ENCODE data around the gene CREM. TPM values are rescaled to one million over a fixed set of nuclear protein-coding genes. Genes with fewer than 3 reads are reported as not detected.

CREM gene
- total and polyA plus RNA-seq, 2 of the 8 experiments (the other 6 are each of a cell fraction or from before 2014, with no cell fraction given): 18.7 to 21.9 TPM

DNA sequence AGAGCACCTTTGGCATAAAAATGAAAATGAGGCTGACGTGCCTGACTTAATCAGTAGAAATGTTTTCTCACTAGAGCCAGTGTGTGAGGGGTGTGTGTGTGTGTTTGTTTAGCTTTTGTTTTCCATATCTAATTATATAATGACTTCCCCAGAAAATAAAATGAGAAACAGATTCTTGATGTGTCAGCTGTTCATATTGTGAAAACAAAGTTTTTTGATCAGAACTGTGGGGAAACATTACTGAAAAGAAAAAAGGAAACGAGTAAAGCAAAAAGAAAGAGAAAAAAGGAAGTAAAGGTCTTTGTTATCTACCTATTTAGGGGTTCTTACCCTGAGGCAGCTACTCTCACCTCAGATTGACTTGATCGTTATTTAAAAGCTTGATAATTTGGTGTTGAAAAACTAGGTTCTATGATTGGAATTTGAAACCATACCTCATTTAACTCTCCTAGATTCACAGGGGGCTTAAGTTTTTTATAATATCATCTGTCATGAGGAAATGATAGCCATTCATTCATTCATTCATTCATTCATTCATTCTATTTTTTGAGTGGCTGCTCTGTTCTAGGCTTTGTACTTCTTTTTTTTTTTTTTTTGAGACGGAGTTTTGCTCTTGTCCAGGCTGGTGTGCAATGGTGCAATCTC, 58.0 kb downstream of the CREM start:
- POLR2A ChIA-PET (ENCODE audit: partially characterized antibody): interaction anchor here (1.1 to 1.3 kb wide), 2 partner anchors 11 to 35 kb away, joined by 3 read pairs; no protein-coding TSS in a partner anchor

More for the DNA sequence above, 58.0 kb downstream of the CREM start:
- Histone ChIP-seq H3K4ac (replicated peaks; ENCODE audit: insufficient read length, low read depth, low read length) (no peak overlapping the region), H3K79me1 (ENCODE audit: low read depth, low read length) (no peaks in the 10 kb centered on the region), H2BK5ac (ENCODE audit: low read depth, low read length) (no peak overlapping the region), H2BK20ac (ENCODE audit: low read length) (no peak overlapping the region), H3K4me1 (replicated peaks in 1 of 4; ENCODE audit: control insufficient read depth in 3 of 4, insufficient read depth in 4 of 4, low read length in 3 of 4) (no peaks in the 10 kb centered on the region), H4K91ac (replicated peaks; ENCODE audit: insufficient read length, low read length) (no peak overlapping the region), H2BK15ac (ENCODE audit: low read length) (no peak overlapping the region), H3K4me3 (ENCODE audit: extremely low read depth in 1 of 4, insufficient read depth in 2 of 4, low read depth in 3 of 4, low read length in 4 of 4) (no peak overlapping the region), H2BK120ac (replicated peaks; ENCODE audit: low read depth, low read length) (no peak overlapping the region), H3K23ac (ENCODE audit: insufficient read length) (no peak overlapping the region), H3K27ac (ENCODE audit: low read depth, low read length) (no peak overlapping the region), H3K14ac (ENCODE audit: insufficient read length) (no peak overlapping the region), H4K8ac (ENCODE audit: extremely low read depth, insufficient read depth, low read length) (no peak overlapping the region), H2BK12ac (ENCODE audit: low read depth, low read length) (no peak overlapping the region), H3K27me3 (replicated peaks in 1 of 4; ENCODE audit: control insufficient read depth in 3 of 4, extremely low read depth in 1 of 4, insufficient read depth in 3 of 4, low read length in 3 of 4) (no peaks in the 10 kb centered on the region), H3K4me2 (ENCODE audit: insufficient read depth in 1 of 2, low read depth in 2 of 2, low read length in 2 of 2) (no peak overlapping the region), H3K36me3 (ENCODE audit: control insufficient read depth in 2 of 4, insufficient read depth in 4 of 4, low read length in 3 of 4) (no peaks in the 10 kb centered on the region), H3K79me2 (ENCODE audit: control insufficient read depth in 1 of 2, insufficient read depth in 2 of 2, low read length in 2 of 2) (no peaks in the 10 kb centered on the region), H2AFZ (ENCODE audit: low read length) (no peak overlapping the region), H3K9ac (replicated peaks in 1 of 4; ENCODE audit: extremely low read depth in 1 of 4, low read depth in 3 of 4, low read length in 3 of 4) (no peak overlapping the region), H3K18ac (ENCODE audit: extremely low read depth, low read length) (no peak overlapping the region), H3K23me2 (ENCODE audit: low read depth, low read length) (no peaks in the 10 kb centered on the region), H4K20me1 (replicated peaks in 1 of 2; ENCODE audit: control insufficient read depth in 1 of 2, insufficient read depth in 2 of 2, low read length in 2 of 2) (no peaks in the 10 kb centered on the region), H3K56ac (replicated peaks; ENCODE audit: insufficient read length, low read depth, low read length) (no peak overlapping the region), H3K9me3 (ENCODE audit: insufficient read depth in 2 of 2, low read depth in 1 of 2, low read length in 1 of 2) (no peaks in the 10 kb centered on the region), H2AK5ac (ENCODE audit: low read depth, low read length) (no peak overlapping the region), H4K5ac (ENCODE audit: insufficient read length, low read depth, low read length) (no peak overlapping the region)
- FAIRE-seq: no peak
- 88% methylated on average over 3 of the region's 4 CpGs; no CpG with 5 or more reads in 1 of the 2 experiments for WGBS, 2 experiments (ENCODE audit: extremely low coverage in 1 of 2, insufficient coverage in 1 of 2, insufficient read length in 1 of 2, insufficient replicate concordance in 2 of 2, low coverage in 1 of 2, low lambda C conversion rate in 2 of 2, missing lambda C conversion rate in 1 of 2)
- CTCF ChIA-PET (ENCODE audit: partially characterized antibody): interaction anchor here (1.1 to 3.1 kb wide), 5 partner anchors 9 to 296 kb away, joined by 3 to 22 read pairs (median 3); partner anchors contain the start of gene CREM
- TF ChIP-seq, protein P1, sequence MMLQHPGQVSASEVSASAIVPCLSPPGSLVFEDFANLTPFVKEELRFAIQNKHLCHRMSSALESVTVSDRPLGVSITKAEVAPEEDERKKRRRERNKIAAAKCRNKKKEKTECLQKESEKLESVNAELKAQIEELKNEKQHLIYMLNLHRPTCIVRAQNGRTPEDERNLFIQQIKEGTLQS (IDR thresholded peaks at IDR 0.05; ENCODE audit: insufficient read depth, low read depth, low read length): no peak
- TF ChIP-seq RFX5 (IDR thresholded peaks at IDR 0.05; ENCODE audit: borderline replicate concordance, low read depth, low read length) (no peak), JUND (IDR thresholded peaks at IDR 0.05; ENCODE audit: low read length) (no peak), ZNF274 (IDR thresholded peaks at IDR 0.05; ENCODE audit: borderline replicate concordance, extremely low read depth, low read length) (no peak), JUN (IDR thresholded peaks at IDR 0.05; ENCODE audit: low read depth, low read length) (no peak)
- no peak for DNase-seq (ENCODE audit: low read depth in 1 of 2, low spot score in 2 of 2)
